ENCODE results near the gene CCDC171. TPM values are rescaled to one million over a fixed set of nuclear protein-coding genes. Genes with fewer than 3 reads are reported as not detected.

The CCDC171 gene
- total and polyA plus RNA-seq, 10 of the 15 experiments (the other 5 are each of a cell fraction or from before 2014, with no cell fraction given): 1.00 to 7.2 (median 2.8) TPM

DNA sequence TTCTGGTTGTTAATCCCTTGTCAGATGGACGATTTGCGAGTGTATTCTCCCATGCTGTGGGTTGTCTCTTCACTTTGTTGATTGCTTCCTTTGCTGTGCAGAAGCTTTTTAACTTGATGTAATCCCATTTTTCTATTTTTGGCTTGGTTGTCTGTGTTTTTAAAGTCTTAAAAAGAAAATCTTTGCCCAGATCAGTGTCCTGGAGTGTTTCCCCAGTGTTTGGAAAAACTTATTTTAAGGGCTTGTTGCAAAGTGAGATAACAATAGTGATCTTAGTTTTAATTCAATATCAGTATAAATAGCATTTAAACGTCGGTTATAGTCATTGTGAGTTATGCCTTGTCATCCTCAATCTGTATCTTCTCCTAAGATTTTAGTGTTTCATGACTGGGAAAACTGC, 329.5 kb downstream of the CCDC171 start (continued):
- TF ChIP-seq MYC (IDR thresholded peaks at IDR 0.05; ENCODE audit: insufficient read depth, insufficient read length, insufficient replicate concordance, low read length, severe bottlenecking) (no peak), TCF12 (IDR thresholded peaks at IDR 0.05; ENCODE audit: low read depth, low read length) (no peak), EZH2 (IDR thresholded peaks at IDR 0.05; ENCODE audit: borderline replicate concordance, control insufficient read depth, low read depth, low read length) (no peak)
- TF ChIP-seq, protein P1, sequence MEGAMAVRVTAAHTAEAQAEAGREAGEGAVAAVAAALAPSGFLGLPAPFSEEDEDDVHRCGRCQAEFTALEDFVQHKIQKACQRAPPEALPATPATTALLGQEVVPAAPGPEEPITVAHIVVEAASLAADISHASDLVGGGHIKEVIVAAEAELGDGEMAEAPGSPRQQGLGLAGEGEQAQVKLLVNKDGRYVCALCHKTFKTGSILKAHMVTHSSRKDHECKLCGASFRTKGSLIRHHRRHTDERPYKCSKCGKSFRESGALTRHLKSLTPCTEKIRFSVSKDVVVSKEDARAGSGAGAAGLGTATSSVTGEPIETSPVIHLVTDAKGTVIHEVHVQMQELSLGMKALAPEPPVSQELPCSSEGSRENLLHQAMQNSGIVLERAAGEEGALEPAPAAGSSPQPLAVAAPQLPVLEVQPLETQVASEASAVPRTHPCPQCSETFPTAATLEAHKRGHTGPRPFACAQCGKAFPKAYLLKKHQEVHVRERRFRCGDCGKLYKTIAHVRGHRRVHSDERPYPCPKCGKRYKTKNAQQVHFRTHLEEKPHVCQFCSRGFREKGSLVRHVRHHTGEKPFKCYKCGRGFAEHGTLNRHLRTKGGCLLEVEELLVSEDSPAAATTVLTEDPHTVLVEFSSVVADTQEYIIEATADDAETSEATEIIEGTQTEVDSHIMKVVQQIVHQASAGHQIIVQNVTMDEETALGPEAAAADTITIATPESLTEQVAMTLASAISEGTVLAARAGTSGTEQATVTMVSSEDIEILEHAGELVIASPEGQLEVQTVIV (IDR thresholded peaks at IDR 0.05; ENCODE audit: borderline replicate concordance, partially characterized antibody): no peak

DNA sequence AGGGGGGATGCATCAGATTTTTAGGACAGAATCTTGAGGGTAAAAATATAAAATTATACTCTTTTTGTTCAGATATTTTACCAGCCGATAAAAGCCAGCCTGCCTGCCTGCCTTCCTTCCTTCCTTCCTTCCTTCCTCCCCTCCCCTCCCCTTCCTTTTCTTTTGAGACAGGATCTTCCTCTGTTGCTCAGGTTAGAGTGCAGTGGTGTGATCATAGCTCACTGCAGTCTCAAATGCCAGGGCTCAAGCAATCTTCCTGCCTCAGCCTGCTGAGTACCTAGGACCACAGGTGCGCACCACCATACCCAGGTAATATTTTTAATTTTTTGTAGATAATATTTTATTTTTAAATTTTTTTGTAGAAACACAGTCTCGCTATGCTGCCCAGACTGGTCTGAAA, 330.0 kb downstream of the CCDC171 start:
- no peak overlapping the region for H3K4me2 ChIP-seq (ENCODE audit: control insufficient read depth, insufficient read depth)
- POLR2A ChIA-PET: no interaction called here
- intact Hi-C loops (cut with micrococcal nuclease; ENCODE audit: unreplicated experiment) (no loop called here), in situ Hi-C loops (cut with MboI) (no loop called here)
- BruUV-seq (replicated peaks): no TSS peak
- no peak for DNase-seq (ENCODE audit: low read depth, low spot score)
- no peak overlapping the region for H3K9ac ChIP-seq (ENCODE audit: control insufficient read depth, insufficient read depth, low read length)
- H4K20me1 ChIP-seq (ENCODE audit: control insufficient read depth, insufficient read depth): no peaks in the 10 kb centered on the region
- CTCF ChIA-PET: no interaction called here
- SMC1A ChIA-PET (ENCODE audit: uncharacterized antibody, unreplicated experiment): no interaction called here
- no peak overlapping the region for H2AFZ ChIP-seq (ENCODE audit: control insufficient read depth, low read depth, low read length)
- RAD21 ChIA-PET (ENCODE audit: unreplicated experiment): no interaction called here
- H3K27me3 ChIP-seq (replicated peaks in 1 of 2; ENCODE audit: control insufficient read depth in 2 of 2, insufficient read depth in 2 of 2, low read length in 1 of 2): no peaks in the 10 kb centered on the region
- H3K27ac ChIP-seq (ENCODE audit: control insufficient read depth, insufficient read depth): no peak overlapping the region
- FAIRE-seq: no peak
- no peak for ATAC-seq
- no peaks in the 10 kb centered on the region for H3K36me3 ChIP-seq (ENCODE audit: control insufficient read depth in 2 of 2, insufficient read depth in 2 of 2, low read length in 1 of 2)
- no peaks in the 10 kb centered on the region for H3K4me1 ChIP-seq (ENCODE audit: control insufficient read depth, insufficient read depth, low read length)
- no peak overlapping the region for H3K4me3 ChIP-seq
- no peaks in the 10 kb centered on the region for H3K79me2 ChIP-seq (ENCODE audit: control insufficient read depth, insufficient read depth, low read length)
- no peaks in the 10 kb centered on the region for H3K9me3 ChIP-seq (replicated peaks; ENCODE audit: control insufficient read depth, insufficient read depth, low read length)
- 33% methylated on average over 3 of the region's 3 CpGs for WGBS (ENCODE audit: insufficient coverage, insufficient replicate concordance, low lambda C conversion rate, missing lambda C conversion rate)
- no peak for TF ChIP-seq TARDBP (IDR thresholded peaks at IDR 0.05; ENCODE audit: borderline replicate concordance)
- TF ChIP-seq RFX5 (IDR thresholded peaks at IDR 0.05; ENCODE audit: low read depth, low read length): no peak
- TF ChIP-seq, protein P2, sequence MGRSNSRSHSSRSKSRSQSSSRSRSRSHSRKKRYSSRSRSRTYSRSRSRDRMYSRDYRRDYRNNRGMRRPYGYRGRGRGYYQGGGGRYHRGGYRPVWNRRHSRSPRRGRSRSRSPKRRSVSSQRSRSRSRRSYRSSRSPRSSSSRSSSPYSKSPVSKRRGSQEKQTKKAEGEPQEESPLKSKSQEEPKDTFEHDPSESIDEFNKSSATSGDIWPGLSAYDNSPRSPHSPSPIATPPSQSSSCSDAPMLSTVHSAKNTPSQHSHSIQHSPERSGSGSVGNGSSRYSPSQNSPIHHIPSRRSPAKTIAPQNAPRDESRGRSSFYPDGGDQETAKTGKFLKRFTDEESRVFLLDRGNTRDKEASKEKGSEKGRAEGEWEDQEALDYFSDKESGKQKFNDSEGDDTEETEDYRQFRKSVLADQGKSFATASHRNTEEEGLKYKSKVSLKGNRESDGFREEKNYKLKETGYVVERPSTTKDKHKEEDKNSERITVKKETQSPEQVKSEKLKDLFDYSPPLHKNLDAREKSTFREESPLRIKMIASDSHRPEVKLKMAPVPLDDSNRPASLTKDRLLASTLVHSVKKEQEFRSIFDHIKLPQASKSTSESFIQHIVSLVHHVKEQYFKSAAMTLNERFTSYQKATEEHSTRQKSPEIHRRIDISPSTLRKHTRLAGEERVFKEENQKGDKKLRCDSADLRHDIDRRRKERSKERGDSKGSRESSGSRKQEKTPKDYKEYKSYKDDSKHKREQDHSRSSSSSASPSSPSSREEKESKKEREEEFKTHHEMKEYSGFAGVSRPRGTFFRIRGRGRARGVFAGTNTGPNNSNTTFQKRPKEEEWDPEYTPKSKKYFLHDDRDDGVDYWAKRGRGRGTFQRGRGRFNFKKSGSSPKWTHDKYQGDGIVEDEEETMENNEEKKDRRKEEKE (IDR thresholded peaks at IDR 0.05): no peak
- TF ChIP-seq ATF7 (IDR thresholded peaks at IDR 0.05; ENCODE audit: low read depth): no peak
- TF ChIP-seq EGR1 (IDR thresholded peaks at IDR 0.05; ENCODE audit: borderline replicate concordance in 1 of 2, low read depth in 2 of 2, low read length in 2 of 2): no peak

All from GM12878 (cell line).